OCI-LY3 (cell line): ENCODE results near the gene SLC28A3.

Experiments
- H2AFZ ChIP-seq: fragments of 200-600, 300-600 bp; shearing (Covaris generic); 2 replicates; pipeline ENCODE4 v1.6.0; 2014; ENCODE audit warnings: antibody characterized with exemption, low read depth, low read length
- H3K27ac ChIP-seq: fragments of 200-600, 300-600 bp; sonication (generic); 2 replicates; pipeline ENCODE4 v1.5.1; 2014; ENCODE audit warnings: mild to moderate bottlenecking, low read length, moderate library complexity, mixed read lengths
- H3K27me3 ChIP-seq: fragments of 200-600, 300-600 bp; sonication (generic); 2 replicates; pipeline ENCODE4 v1.6.1; 2014; ENCODE audit warnings: low read depth, low read length, mixed read lengths
- H3K36me3 ChIP-seq: fragments of 200-600, 300-600 bp; sonication (generic); replicated peaks from 2 replicates; pipeline ENCODE3; 2014; ENCODE audit warnings: low read depth, low read length, mixed read lengths
- H3K4me1 ChIP-seq: fragments of 300-600, 200-600 bp; sonication (generic); 2 replicates; pipeline ENCODE4 v1.6.1; 2014; ENCODE audit warnings: low read length, mixed read lengths
- H3K4me2 ChIP-seq: fragments of 200-600, 300-600 bp; sonication (generic); 2 replicates; pipeline ENCODE4 v1.6.1; 2014; ENCODE audit warnings: low read length, mixed read lengths
- H3K4me3 ChIP-seq: fragments of 300-600, 200-600 bp; sonication (generic); 2 replicates; pipeline ENCODE4 v1.5.1; 2014; ENCODE audit warnings: antibody characterized with exemption, mild to moderate bottlenecking, low read length, moderate library complexity
- H3K79me2 ChIP-seq: fragments of 300-600, 200-600 bp; shearing (Covaris generic); 2 replicates; pipeline ENCODE4 v1.6.1; 2014; ENCODE audit warnings: mild to moderate bottlenecking, low read length, mixed read lengths
- H3K9ac ChIP-seq: fragments of 300-600, 200-600 bp; shearing (Covaris generic); 2 replicates; pipeline ENCODE4 v1.6.0; 2014; ENCODE audit warnings: mild to moderate bottlenecking, low read length, moderate library complexity
- H3K9me3 ChIP-seq: fragments of 200-600, 300-600 bp; shearing (Covaris generic); 2 replicates; pipeline ENCODE4 v1.6.1; 2014; ENCODE audit warnings: low read length, mixed read lengths; ENCODE audit not compliant: insufficient read depth
- H4K20me1 ChIP-seq: fragments of 200-600, 300-600 bp; sonication (generic); 2 replicates; pipeline ENCODE4 v1.6.1; 2016; ENCODE audit warnings: low read length, mixed read lengths; ENCODE audit not compliant: insufficient read depth
- CTCF ChIP-seq: fragments of 200-600, 300-600 bp; sonication (generic); IDR thresholded peaks from 2 replicates; pipeline ENCODE4 v1.5.1; 2014; ENCODE audit warnings: antibody characterized with exemption, low read length, low read depth
- EZH2phosphoT487 ChIP-seq: fragments of 200-600 bp; shearing (Covaris generic); IDR thresholded peaks from 2 replicates; pipeline ENCODE4 v1.6.1; 2018; ENCODE audit warnings: antibody characterized with exemption, mixed run types, low read depth

Gene SLC28A3

GRCh38 chr9:84293001-84293798, 47.4 kb downstream of the SLC28A3 start:
- no peaks in the 10 kb centered on the region for H3K79me2 ChIP-seq
- peak overlapping the region; percentile 40 for H3K4me2 ChIP-seq
- H2AFZ ChIP-seq = peak overlapping the region; percentile 84
- H4K20me1 ChIP-seq = no peaks in the 10 kb centered on the region
- H3K9ac ChIP-seq = no peak overlapping the region
- TF ChIP-seq CTCF = no peak
- TF ChIP-seq EZH2phosphoT487 = no peak
- H3K27ac ChIP-seq = no peak overlapping the region
- no peak overlapping the region for H3K4me3 ChIP-seq
- H3K4me1 ChIP-seq = peaks cover 24% of the 10 kb centered on the region
- H3K36me3 ChIP-seq = no peaks in the 10 kb centered on the region
- no peaks in the 10 kb centered on the region for H3K9me3 ChIP-seq
- no peaks in the 10 kb centered on the region for H3K27me3 ChIP-seq

- Histone ChIP-seq H3K4me1 (no peaks in the 10 kb centered on the region), H4K20me1 (no peaks in the 10 kb centered on the region), H3K36me3 (no peaks in the 10 kb centered on the region), H3K4me2 (no peak overlapping the region), H2AFZ (no peak overlapping the region), H3K4me3 (no peak overlapping the region), H3K9ac (no peak overlapping the region), H3K9me3 (no peaks in the 10 kb centered on the region), H3K27ac (no peak overlapping the region), H3K79me2 (no peaks in the 10 kb centered on the region), H3K27me3 (no peaks in the 10 kb centered on the region)
- TF ChIP-seq CTCF (no peak), EZH2phosphoT487 (no peak)
Measured at GRCh38 chr9:84285381-84285780, 55.2 kb downstream of the SLC28A3 start.

GRCh38 chr9:84283946-84284345, 56.6 kb downstream of the SLC28A3 start:
- Histone ChIP-seq H3K9me3 (no peaks in the 10 kb centered on the region), H3K9ac (no peak overlapping the region), H3K79me2 (no peaks in the 10 kb centered on the region), H4K20me1 (no peaks in the 10 kb centered on the region), H3K4me2 (no peak overlapping the region), H3K4me3 (no peak overlapping the region), H3K27ac (no peak overlapping the region), H3K36me3 (no peaks in the 10 kb centered on the region), H3K4me1 (no peaks in the 10 kb centered on the region), H2AFZ (no peak overlapping the region), H3K27me3 (no peaks in the 10 kb centered on the region)
- TF ChIP-seq CTCF (no peak), EZH2phosphoT487 (no peak)

GRCh38 chr9:84278130-84278529, 62.4 kb downstream of the SLC28A3 start:
- TF ChIP-seq CTCF (no peak), EZH2phosphoT487 (no peak)
- H3K4me2 ChIP-seq = no peak overlapping the region
- H3K27me3 ChIP-seq = peaks cover 14% of the 10 kb centered on the region; the same call in 1 of the 2 replicates
- H3K4me3 ChIP-seq = no peak overlapping the region
- no peaks in the 10 kb centered on the region for H4K20me1 ChIP-seq
- no peak overlapping the region for H2AFZ ChIP-seq
- no peaks in the 10 kb centered on the region for H3K36me3 ChIP-seq
- no peaks in the 10 kb centered on the region for H3K79me2 ChIP-seq
- H3K9ac ChIP-seq = no peak overlapping the region
- no peaks in the 10 kb centered on the region for H3K4me1 ChIP-seq
- no peaks in the 10 kb centered on the region for H3K9me3 ChIP-seq
- no peak overlapping the region for H3K27ac ChIP-seq
